ENCODE measurements around the gene HSPG2.

The HSPG2 gene

DNA sequence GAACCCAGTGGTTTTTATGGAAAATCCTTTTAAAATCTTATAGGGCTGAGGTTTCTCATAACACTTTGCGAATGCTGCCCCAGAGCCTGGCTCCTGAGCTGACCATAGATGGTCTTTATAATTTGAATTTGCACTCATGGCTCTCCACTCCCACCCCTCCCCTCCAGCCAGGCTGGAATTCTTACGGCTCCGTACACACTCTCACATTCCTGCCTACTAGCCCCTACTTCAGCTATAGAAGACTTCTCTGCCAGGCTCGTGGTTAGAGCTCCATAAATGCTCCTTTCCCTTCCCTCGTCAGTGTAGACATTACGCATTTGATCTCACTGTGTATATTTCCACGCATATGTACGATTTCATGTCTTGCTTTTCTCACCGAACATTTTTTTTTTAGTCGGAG lies 5.4 kb upstream of the HSPG2 start:
- H3K27ac Mint-ChIP-seq = no peak overlapping the region
- no peaks in the 10 kb centered on the region for H3K36me3 Mint-ChIP-seq
- no peak overlapping the region for H3K4me3 Mint-ChIP-seq
- H3K9me3 Mint-ChIP-seq (ENCODE audit: low read depth) = no peaks in the 10 kb centered on the region
- H3K4me1 Mint-ChIP-seq (ENCODE audit: low read depth) = peaks cover 7% of the 10 kb centered on the region
- H3K27me3 Mint-ChIP-seq = no peaks in the 10 kb centered on the region

DNA sequence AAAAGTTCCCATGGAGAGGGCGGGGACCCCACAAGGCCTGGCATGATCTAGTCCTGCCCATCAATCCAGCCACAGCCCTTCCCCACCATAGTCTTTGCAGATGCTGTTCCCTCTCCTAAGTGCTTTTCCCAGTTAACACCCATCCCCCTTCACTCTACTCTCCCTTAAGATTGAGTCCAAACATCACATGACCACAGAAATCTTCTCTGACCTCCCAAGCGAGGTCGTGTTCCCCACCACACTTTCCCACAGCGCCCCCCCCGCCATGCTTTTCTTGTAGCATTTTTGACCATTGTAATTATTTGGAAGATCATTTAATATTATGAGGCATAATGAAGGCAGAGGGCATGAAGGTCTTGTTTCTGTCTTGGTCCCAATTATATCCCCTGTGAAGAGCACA lies 4.3 kb upstream of the HSPG2 start:
- Mint-ChIP-seq H3K27ac (no peak overlapping the region), H3K4me3 (no peak overlapping the region), H3K27me3 (no peaks in the 10 kb centered on the region), H3K9me3 (ENCODE audit: low read depth) (no peaks in the 10 kb centered on the region), H3K4me1 (ENCODE audit: low read depth) (peaks cover 9% of the 10 kb centered on the region), H3K36me3 (no peaks in the 10 kb centered on the region)

DNA sequence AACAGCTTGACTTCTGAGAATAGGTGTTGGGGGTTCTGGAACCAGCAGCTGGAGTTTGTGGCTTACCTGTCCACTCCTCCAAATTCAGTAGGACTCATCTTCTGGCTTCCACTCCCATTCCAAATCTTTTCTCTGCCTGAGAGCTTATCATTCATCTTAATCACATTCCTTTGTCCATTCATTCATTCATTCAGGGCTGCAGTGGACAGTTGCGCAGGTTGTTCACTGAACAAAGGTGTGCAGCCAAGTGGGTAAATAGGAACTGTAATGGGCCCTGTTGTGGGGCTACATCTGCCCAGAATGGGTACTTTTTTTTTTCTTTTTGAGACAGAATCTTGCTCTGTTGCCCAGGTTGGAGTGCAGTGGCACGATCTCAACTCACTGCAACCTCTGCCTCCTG lies 3.4 kb upstream of the HSPG2 start:
- Mint-ChIP-seq H3K4me3 (no peak overlapping the region), H3K36me3 (no peaks in the 10 kb centered on the region), H3K27me3 (no peaks in the 10 kb centered on the region), H3K4me1 (ENCODE audit: low read depth) (peaks cover 12% of the 10 kb centered on the region), H3K9me3 (ENCODE audit: low read depth) (no peaks in the 10 kb centered on the region), H3K27ac (no peak overlapping the region)

DNA sequence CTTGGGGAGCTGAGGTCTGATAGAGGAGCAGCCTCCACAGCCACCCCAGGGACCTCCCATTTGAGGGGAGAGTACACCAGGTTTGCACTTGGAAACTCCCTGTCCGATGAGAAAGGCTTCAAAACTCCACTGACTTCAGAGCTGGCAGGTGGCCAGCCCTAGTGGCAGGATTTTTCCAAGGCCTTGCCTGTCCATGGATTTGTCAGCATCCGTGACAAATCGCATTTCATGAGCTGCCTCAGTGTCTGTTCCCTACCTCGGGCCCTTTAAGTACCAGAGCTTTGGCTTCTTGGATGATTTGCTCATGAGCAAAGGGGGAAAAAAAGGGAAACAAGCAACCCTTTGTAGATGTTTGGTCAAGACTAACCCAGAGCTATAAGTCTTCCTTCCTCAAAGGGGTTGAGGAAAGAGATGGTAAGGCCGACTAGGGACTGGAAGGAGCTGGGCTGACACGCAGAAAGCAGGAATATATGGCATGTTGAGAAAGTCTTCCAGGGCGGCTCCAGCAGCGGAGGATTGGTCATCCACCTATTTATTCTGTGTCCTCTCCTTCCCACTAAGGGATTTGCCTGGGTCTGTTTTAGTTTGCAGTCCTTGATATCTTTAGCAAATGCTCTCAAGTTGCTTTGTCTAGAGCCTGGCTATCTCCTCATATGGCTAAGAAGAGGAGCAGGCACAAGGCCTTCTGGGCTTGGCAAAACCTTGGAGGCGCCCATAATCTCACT lies 2.7 kb upstream of the HSPG2 start:
- Mint-ChIP-seq H3K27me3 (no peaks in the 10 kb centered on the region), H3K27ac (no peak overlapping the region), H3K36me3 (no peaks in the 10 kb centered on the region), H3K4me1 (ENCODE audit: low read depth) (peaks cover 14% of the 10 kb centered on the region), H3K9me3 (ENCODE audit: low read depth) (no peaks in the 10 kb centered on the region), H3K4me3 (no peak overlapping the region)

DNA sequence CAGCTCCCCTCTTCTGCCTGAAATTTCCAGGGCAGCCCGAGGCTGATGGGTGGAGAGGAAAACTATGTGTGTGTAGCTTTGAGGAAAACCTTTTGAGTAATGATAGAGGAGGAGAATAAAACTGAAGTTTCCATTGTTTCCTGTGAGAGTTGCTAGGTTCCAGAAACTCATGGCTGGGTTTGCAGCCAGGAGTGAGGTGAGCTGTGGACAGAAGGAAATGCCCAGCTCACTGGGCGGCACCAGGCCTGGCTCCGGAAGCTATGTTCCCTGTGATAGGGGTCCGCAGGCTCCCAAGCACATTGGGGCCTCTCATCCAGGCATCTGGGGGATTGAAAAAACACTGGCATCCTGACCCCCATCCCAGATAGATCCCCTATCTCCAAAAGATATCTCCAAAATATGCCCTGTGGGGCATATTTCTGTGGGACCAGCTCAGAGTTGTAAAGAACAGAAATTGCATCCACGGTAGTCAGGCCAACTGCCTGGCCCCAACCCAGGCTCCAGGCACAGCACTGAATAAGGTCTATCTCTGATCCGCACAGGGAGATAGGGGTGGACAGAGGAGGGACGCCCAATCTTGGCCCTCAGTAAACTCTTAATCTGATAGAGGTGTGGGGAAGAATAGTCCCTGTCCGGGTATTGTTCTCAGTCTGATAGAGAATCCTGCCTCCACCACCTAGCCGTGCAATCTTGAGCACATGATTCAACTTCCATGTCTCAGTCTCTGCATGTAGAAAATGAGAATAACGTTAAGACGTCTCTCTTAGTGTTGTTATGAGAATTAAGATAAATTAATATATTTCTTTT lies 1.8 kb upstream of the HSPG2 start:
- no peak overlapping the region for H3K27ac Mint-ChIP-seq
- H3K36me3 Mint-ChIP-seq = no peaks in the 10 kb centered on the region
- peak overlapping the region; percentile 92 for H3K4me3 Mint-ChIP-seq
- H3K27me3 Mint-ChIP-seq = no peaks in the 10 kb centered on the region
- peaks cover 17% of the 10 kb centered on the region for H3K4me1 Mint-ChIP-seq (ENCODE audit: low read depth)
- H3K9me3 Mint-ChIP-seq (ENCODE audit: low read depth) = no peaks in the 10 kb centered on the region

DNA sequence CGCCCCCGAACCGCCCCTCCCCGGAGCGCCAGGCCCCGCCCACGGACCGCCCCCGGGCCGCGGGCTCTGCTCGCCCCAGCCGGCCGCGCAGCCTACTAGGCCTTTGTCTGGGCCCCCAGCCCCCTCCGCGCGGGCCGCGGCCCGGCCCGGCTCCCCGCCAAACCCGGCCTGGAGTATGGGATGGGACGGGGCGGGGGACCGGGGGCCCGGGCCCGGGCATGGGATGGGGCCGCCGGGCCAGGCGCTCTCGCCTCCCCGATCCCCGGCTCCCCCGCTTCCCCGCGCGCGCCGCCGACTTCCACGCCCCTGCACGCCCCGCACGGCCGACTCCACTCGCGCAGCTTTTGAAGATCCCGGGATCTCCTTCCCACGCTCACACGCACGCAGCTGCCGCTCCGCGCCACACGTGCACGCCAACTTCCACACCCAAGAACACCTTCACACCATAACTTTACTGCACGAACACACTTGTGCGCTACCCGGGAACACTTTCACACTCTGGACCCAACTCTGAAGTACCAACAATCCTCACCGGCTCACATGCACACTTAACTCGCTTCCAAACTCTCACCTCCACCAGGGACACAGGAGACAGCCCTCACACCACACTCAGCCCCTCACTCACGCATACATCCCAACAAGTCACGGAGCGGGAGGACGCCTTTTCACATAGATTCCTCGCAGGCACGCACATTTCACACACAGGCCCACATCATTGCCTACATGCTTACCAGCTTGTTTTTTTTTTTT lies 437 bp upstream of the HSPG2 start:
- peaks cover 20% of the 10 kb centered on the region for H3K4me1 Mint-ChIP-seq (ENCODE audit: low read depth)
- peak overlapping the region; percentile 41 for H3K27ac Mint-ChIP-seq
- H3K4me3 Mint-ChIP-seq = peak overlapping the region; percentile 92

DNA sequence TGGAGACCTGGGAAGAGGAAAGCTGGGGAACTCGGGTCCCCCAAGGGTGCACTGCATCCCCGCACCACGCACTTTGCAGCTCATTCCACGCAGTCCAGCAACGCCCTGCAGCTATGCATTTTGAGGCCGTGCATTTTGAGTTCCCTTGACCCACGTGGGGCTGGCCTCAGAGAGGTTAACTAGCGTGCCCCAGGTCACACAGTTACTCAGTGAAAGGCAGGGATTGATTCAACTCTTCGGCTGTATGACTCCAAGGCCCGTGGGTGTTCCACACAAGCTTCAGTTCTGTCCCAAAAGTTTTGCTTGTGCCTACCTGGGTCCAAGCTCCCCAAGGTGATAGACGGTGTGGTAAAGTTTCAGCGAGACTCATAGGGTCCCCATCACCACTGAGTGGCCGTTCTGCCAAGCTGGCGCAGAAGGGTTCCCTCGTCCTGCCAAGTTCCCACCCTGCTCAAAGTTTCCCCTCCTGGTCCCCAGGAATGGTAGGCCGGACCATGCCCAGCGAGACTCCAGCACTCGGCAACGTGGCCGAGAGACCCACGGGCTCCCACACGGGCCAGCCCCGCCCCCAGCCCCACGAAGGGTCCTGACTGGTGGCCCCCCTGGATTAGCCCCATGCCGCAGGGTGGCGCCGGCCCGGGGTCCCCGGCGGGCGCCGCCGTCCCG lies 611 bp downstream of the HSPG2 start:
- Mint-ChIP-seq H3K4me1 (ENCODE audit: low read depth) (peaks cover 23% of the 10 kb centered on the region), H3K27ac (no peak overlapping the region), H3K36me3 (no peaks in the 10 kb centered on the region), H3K4me3 (peak overlapping the region; percentile 77), H3K27me3 (no peaks in the 10 kb centered on the region), H3K9me3 (ENCODE audit: low read depth) (no peaks in the 10 kb centered on the region)

More for the DNA sequence above, 437 bp upstream of the HSPG2 start:
- Mint-ChIP-seq H3K27me3 (no peaks in the 10 kb centered on the region), H3K9me3 (ENCODE audit: low read depth) (no peaks in the 10 kb centered on the region), H3K36me3 (no peaks in the 10 kb centered on the region)

DNA sequence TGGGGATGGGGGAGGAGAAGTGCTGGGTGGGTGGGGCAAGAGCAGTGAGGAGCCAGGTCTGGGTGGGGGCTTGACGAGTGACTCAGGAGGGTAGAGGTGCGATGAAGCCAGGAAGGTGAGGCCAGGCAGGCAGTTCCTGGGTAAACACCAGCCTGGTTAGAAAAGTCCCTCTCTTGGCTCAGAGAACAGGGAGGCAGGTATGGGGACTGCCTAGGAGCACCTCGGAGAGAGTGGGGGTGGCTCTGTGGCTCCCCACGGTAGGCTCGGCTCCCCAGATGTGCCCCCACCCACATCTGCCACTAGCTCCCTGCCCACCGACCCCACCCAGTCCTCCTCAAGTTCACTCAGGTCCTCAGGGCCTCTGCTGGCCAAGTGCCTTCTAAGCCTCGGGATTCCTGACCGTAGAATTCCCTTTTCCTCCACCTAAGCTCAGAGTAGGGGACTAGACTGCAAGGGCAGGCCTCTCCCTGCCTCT lies 1.2 kb downstream of the HSPG2 start:
- H3K4me3 Mint-ChIP-seq = peak overlapping the region; percentile 77
- H3K4me1 Mint-ChIP-seq (ENCODE audit: low read depth) = peaks cover 23% of the 10 kb centered on the region
- H3K27ac Mint-ChIP-seq = no peak overlapping the region
- no peaks in the 10 kb centered on the region for H3K36me3 Mint-ChIP-seq
- no peaks in the 10 kb centered on the region for H3K27me3 Mint-ChIP-seq
- no peaks in the 10 kb centered on the region for H3K9me3 Mint-ChIP-seq (ENCODE audit: low read depth)

DNA sequence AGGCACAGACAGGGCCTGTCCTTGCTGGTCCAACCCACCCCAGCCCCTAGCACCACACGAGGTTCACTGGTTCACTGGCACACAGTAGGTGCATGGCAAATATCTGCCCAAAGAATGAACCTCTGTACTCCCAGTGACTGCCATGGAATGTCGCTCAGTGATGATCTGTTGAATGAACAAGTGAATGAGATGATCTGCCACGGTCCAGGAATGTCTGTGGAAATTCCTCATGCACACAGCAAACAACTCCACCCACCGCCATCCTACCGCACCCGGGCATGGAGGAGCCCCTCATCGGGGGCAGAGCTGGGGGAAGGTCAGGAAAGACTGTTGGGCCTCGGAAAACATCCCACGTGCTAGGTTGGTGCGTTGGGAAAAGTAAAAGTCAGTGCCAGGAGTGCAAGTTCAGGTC lies 1.7 kb downstream of the HSPG2 start:
- peaks cover 23% of the 10 kb centered on the region for H3K4me1 Mint-ChIP-seq (ENCODE audit: low read depth)

DNA sequence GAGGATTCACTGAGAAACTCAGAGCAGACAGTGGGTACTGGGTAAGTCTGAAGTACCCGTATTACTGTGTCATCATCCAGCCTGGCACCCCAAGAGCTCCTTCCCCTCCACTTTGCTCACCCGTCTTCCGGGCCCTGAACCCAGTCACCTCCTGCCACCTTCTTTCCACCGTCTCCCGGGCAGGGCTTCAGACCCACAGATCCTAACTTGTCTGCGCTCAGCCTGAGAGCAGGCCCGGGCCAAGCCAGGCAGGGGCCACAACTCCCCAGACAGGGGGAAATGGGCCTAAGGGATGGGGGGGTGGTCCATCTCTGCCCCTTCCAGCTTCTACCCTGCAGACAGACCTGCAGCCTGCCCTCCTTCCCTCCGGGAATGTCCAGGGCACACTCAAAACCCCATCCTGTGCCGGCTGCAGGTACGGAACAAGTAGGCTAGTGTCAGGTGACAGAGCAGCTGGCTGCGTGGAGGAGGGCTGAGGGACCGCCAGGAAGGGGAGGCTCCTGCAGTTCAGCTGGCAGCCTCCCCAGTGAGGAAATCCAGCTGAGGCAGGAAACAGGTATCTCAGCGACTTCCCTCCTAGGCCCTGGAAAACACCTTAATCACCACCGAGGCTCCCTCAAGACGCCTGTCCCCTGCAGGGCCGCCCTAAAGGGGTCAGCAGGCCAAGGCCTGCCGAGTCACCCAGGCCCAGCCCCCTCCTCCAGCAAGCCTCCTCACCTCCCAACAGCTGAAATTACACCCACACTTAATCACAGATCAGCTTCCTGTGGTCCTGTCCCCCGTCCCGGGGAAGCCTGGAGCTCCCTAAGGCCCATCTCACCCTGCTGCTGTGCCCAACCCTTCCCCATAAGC lies 3.5 kb downstream of the HSPG2 start:
- Mint-ChIP-seq H3K4me3 (peak overlapping the region; percentile 6), H3K9me3 (ENCODE audit: low read depth) (no peaks in the 10 kb centered on the region), H3K27me3 (no peaks in the 10 kb centered on the region), H3K27ac (no peak overlapping the region), H3K36me3 (no peaks in the 10 kb centered on the region), H3K4me1 (ENCODE audit: low read depth) (peaks cover 22% of the 10 kb centered on the region)

More for the DNA sequence above, 1.7 kb downstream of the HSPG2 start:
- H3K36me3 Mint-ChIP-seq = no peaks in the 10 kb centered on the region
- H3K27me3 Mint-ChIP-seq = no peaks in the 10 kb centered on the region
- no peaks in the 10 kb centered on the region for H3K9me3 Mint-ChIP-seq (ENCODE audit: low read depth)
- H3K27ac Mint-ChIP-seq = no peak overlapping the region
- peak overlapping the region; percentile 62 for H3K4me3 Mint-ChIP-seq

DNA sequence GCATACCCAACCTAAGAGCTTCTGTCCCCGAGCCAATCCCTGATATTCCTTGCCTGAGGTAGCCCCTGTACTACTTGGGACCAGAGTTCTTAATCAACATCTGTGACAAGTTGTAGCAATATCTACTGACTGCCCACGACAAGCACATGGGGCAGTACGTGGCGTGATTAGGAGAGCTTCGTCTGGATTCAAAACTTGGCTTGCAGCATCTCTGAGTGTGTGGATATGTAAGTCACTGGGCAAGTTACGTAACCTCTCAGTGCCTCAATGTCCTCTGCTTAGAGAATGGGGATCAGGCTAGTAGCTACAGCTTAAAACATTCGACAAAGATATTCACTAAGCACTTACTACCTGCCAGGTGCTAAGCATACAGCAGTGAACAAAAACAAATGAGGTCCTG lies 5.0 kb downstream of the HSPG2 start:
- Mint-ChIP-seq H3K4me3 (no peak overlapping the region), H3K4me1 (ENCODE audit: low read depth) (peaks cover 16% of the 10 kb centered on the region), H3K36me3 (no peaks in the 10 kb centered on the region), H3K27me3 (no peaks in the 10 kb centered on the region), H3K9me3 (ENCODE audit: low read depth) (no peaks in the 10 kb centered on the region), H3K27ac (no peak overlapping the region)

DNA sequence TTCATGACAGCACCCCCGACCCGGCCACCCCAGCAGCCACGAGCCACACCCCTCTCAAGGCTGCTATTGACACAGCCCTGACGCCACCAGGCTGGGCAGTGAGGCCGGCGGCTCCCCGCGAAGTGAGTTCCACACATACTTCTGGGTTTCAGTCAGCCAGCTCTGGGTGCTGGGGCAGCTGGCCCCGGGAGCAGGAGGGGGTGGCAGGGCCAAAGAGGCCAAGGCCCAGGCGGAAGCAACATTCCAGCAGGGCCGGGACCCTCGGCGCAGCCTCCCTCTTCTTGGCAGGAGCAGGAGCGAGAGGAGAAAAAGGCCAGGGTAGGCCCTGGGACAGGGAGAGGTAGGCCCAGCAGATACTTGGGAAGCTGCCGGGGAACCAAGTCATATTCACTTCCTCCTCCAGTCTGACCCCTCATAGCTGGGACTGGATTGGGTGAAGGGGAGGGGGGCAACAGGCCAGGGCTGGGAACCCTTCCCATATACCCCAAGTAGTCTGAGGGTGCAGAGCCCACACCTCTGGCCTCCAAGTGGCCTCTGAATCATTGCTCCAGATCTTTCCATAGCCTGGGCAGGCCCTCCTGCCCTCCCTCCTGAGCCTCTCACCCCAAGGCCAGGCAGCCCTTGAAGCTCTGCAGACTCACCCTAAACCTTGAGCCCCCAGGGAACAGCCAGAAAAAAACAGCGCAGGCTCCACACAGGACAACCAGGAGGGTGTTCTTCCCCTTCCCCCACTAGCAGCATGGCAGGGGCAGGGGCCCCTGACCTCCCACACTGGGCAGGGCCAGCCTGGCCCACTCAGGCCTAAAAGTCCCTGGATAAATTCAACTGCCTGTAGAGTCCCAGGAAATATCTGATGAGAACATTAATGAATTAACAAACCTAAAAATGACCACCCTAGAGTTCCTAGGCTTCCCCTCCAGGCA lies 5.7 kb downstream of the HSPG2 start:
- Mint-ChIP-seq H3K4me1 (ENCODE audit: low read depth) (peaks cover 14% of the 10 kb centered on the region), H3K27me3 (no peaks in the 10 kb centered on the region), H3K4me3 (no peak overlapping the region), H3K36me3 (no peaks in the 10 kb centered on the region), H3K27ac (no peak overlapping the region), H3K9me3 (ENCODE audit: low read depth) (no peaks in the 10 kb centered on the region)

DNA sequence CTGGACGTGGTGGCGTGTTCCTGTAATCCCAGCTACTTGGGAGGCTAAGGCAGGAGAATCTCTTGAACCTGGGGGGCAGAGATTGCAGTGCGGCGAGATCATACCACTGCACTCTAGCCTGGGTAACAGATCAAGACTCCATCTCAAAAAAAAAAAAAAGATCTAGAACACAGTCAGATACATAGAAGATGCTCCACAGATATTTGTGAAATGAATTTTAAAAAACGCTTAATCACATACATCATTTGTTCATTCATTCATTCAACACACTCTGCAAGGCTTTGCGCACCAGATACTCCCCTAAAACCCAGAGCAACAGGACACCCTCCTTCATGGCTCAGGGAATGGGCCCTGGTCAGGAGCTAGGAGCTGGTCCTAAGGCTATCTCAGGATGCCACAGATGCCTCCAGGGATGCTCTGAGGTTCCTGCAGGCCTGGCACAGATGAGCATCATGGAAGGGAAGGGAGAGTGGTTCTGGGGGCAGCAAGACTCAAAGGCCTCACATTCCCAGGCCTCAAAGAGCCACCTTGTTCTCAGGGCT lies 6.4 kb downstream of the HSPG2 start:
- no peaks in the 10 kb centered on the region for H3K27me3 Mint-ChIP-seq
- H3K36me3 Mint-ChIP-seq = no peaks in the 10 kb centered on the region
- H3K4me3 Mint-ChIP-seq = no peak overlapping the region
- no peak overlapping the region for H3K27ac Mint-ChIP-seq
- H3K4me1 Mint-ChIP-seq (ENCODE audit: low read depth) = peaks cover 13% of the 10 kb centered on the region
- no peaks in the 10 kb centered on the region for H3K9me3 Mint-ChIP-seq (ENCODE audit: low read depth)

Data from activated naive CD8-positive, alpha-beta T cell (primary cell).